HepG2 (cell line): ENCODE results near the gene ADAD2. TPM values are rescaled to one million over a fixed set of nuclear protein-coding genes. Genes with fewer than 3 reads are reported as not detected.
A peak's percentile ranks its signal among the peaks of the same experiment; 100 is the strongest.

ENCODE experiments used
- AHR ChIP-seq: IDR thresholded peaks from 2 replicates; pipeline ENCODE4 v1.6.1; 2018; ENCODE audit warnings: missing genetic modification reagents, missing compliant biosample characterization
- EP300 ChIP-seq, 3 experiments: sonication (generic) in 1 of 3; formaldehyde crosslinking in 1 of 3; IDR thresholded peaks; 2 replicates each; pipeline versions ENCODE4 v1.5.1 to v1.6.1; 2011 to 2020; ENCODE audit warnings: low read depth in 2 of 3, low read length in 2 of 3, borderline replicate concordance in 1 of 3, improper control_type of control experiment in 1 of 3, mild to moderate bottlenecking in 1 of 3, missing genetic modification reagents in 1 of 3, moderate library complexity in 1 of 3
- MZF1 ChIP-seq: sonication (generic); formaldehyde crosslinking; IDR thresholded peaks from 2 replicates; pipeline ENCODE4 v1.8.1; 2023; ENCODE audit warnings: mild to moderate bottlenecking, missing genetic modification reagents, borderline replicate concordance
- PAXIP1 ChIP-seq: sonication (generic); formaldehyde crosslinking; conservative IDR thresholded peaks from 2 replicates; pipeline ENCODE4 v1.4.0; 2020; ENCODE audit warnings: mild to moderate bottlenecking, missing genetic modification reagents, moderate library complexity
- PCBP2 ChIP-seq: fragments of 200-400 bp; formaldehyde crosslinking; optimal IDR thresholded peaks from 2 replicates; pipeline ENCODE3; 2018; ENCODE audit warnings: low read length, low read depth; ENCODE audit not compliant: poor library complexity, severe bottlenecking
- SIX4 ChIP-seq: sonication (generic); formaldehyde crosslinking; IDR thresholded peaks from 2 replicates; pipeline ENCODE4 v1.4.0; 2020; ENCODE audit warnings: missing genetic modification reagents
- SP2 ChIP-seq: sonication (generic); formaldehyde crosslinking; IDR thresholded peaks from 2 replicates; pipeline ENCODE4 v1.5.1; 2020; ENCODE audit warnings: mild to moderate bottlenecking, missing genetic modification reagents
- ZNF24 ChIP-seq: fragments of 450-650 bp; IDR thresholded peaks from 2 replicates; pipeline ENCODE4 v1.6.1; 2017; ENCODE audit warnings: antibody characterized with exemption, mild to moderate bottlenecking
- ZNF629 ChIP-seq: sonication (generic); formaldehyde crosslinking; conservative IDR thresholded peaks from 2 replicates; pipeline ENCODE4 v1.5.0; 2020; ENCODE audit warnings: missing genetic modification reagents
- polyA plus RNA-seq, 8 experiments: library from polyadenylated mRNA; depleted of rRNA in 3 of 8; stranded (reverse) in 7 of 8; unstranded in 1 of 8; fragments of >200 nt; fragmentation: Illumina TruSeq in 4 of 8; extraction: Trizol in 4 of 8; gene quantifications; 2 replicates each; pipeline versions ENCODE4 v1.2.1 to v1.2.3, GENCODE V29; 2011 to 2016; ENCODE audit warnings: low read depth in 4 of 8, missing spikeins in 1 of 8, mixed read lengths in 1 of 8; ENCODE audit not compliant: insufficient read depth in 1 of 8
- total RNA-seq, 5 experiments: library from RNA; depleted of rRNA; stranded (reverse); fragments of >200 nt; fragmentation: Illumina TruSeq; extraction: Trizol; gene quantifications; 2 replicates each; pipeline ENCODE4 v1.2.3, GENCODE V29; 2016; ENCODE audit warnings: low read depth in 1 of 5

Gene ADAD2
- total and polyA plus RNA-seq, 2 of the 13 experiments (the other 11 are each of a cell fraction or from before 2014, with no cell fraction given): not detected

DNA sequence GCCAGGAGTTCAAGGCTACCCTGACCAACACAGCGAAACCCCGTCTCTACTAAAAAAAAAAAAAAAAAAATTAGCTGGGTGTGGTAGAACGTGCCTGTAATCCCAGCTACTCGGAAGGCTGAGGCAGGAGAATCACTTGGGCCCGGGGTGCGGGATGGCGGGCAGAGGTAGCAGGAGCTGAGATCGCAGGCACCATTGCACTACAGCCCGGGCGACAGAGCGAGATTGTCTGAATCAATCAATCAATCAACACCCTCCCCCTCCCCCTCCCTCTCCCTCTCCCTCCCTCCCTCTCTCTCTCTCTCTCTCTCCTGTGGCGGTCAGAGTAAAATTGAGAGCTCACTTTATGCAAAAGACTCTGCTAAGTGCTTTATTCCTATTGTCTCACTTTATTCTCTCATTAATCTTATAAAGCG, 47.2 kb upstream of the ADAD2 start (continued):
- TF ChIP-seq AHR (CRISPR knock-in tag): no peak
- TF ChIP-seq SIX4: no peak
- no peak for TF ChIP-seq MZF1 (CRISPR knock-in tag)
- TF ChIP-seq PCBP2: peak; percentile 58
- no peak for TF ChIP-seq ZNF24
- no peak for TF ChIP-seq SP2 (CRISPR knock-in tag)
- TF ChIP-seq ZNF629: no peak
- TF ChIP-seq PAXIP1 (CRISPR knock-in tag): no peak
- no peak for TF ChIP-seq EP300 (IDR thresholded peaks at IDR 0.05; ENCODE audit: low read depth in 2 of 2, low read length in 2 of 2)
- no peak for TF ChIP-seq EP300 (CRISPR knock-in tag; IDR thresholded peaks at IDR 0.05; ENCODE audit: borderline replicate concordance)
